Activated naive CD4-positive, alpha-beta T cell treated with anti-CD3 and anti-CD28 coated beads, Interleukin-2, amount 50 U/mL, for 16 hours (primary cell): ENCODE measurements around the gene HLA-DMB.

Experiments
- DNase-seq: peaks from one replicate; pipeline ENCODE4 v3.0.0-alpha.2; 2020

HLA-DMB gene

GRCh38 chr6:32971581-32972352, 30.9 kb upstream of the HLA-DMB start:
- peak; percentile 98 for DNase-seq

- DNase-seq: no peak
These were observed 30.4 kb upstream of the HLA-DMB start for GRCh38 chr6:32971242-32971580.

- DNase-seq: peak; percentile 86
These were observed 29.8 kb upstream of the HLA-DMB start for GRCh38 chr6:32970413-32971241.

- DNase-seq: peak; percentile 83
These were observed 29.0 kb upstream of the HLA-DMB start for GRCh38 chr6:32969685-32970412.

- DNase-seq: peak; percentile 79
These were observed 28.2 kb upstream of the HLA-DMB start for GRCh38 chr6:32968867-32969684.

- DNase-seq: peak; percentile 97
These were observed 27.5 kb upstream of the HLA-DMB start, which contains the start of gene BRD2 for GRCh38 chr6:32968093-32968866. Gene BRD2 (plus strand): TSS chr6:32968594. CDS start chr6:32972899, 4,305 bp downstream.

GRCh38 chr6:32967151-32968091, 26.6 kb upstream of the HLA-DMB start:
- no peak for DNase-seq

GRCh38 chr6:32964776-32965175, 23.9 kb upstream of the HLA-DMB start:
- DNase-seq: no peak

- DNase-seq: no peak
These were observed 23.0 kb upstream of the HLA-DMB start for GRCh38 chr6:32963866-32964265.

GRCh38 chr6:32962213-32962826, 21.5 kb upstream of the HLA-DMB start:
- DNase-seq: no peak

- DNase-seq: no peak
These were observed 19.7 kb upstream of the HLA-DMB start for GRCh38 chr6:32960563-32960962.

GRCh38 chr6:32956176-32956575, 15.3 kb upstream of the HLA-DMB start:
- no peak for DNase-seq

- no peak for DNase-seq
These were observed 14.4 kb upstream of the HLA-DMB start for GRCh38 chr6:32954986-32955802.

GRCh38 chr6:32954267-32954666, 13.4 kb upstream of the HLA-DMB start:
- DNase-seq: no peak

- no peak for DNase-seq
These were observed 12.9 kb upstream of the HLA-DMB start for GRCh38 chr6:32953775-32954174.

GRCh38 chr6:32952817-32953739, 12.2 kb upstream of the HLA-DMB start, which contains the start of gene HLA-DMA:
Gene HLA-DMA (minus strand): TSS chr6:32953097. CDS start chr6:32953036, 61 bp downstream.
- DNase-seq: peak; percentile 72

GRCh38 chr6:32950449-32950848, 9.6 kb upstream of the HLA-DMB start:
- DNase-seq: no peak

- no peak for DNase-seq
These were observed 9.2 kb upstream of the HLA-DMB start for GRCh38 chr6:32950010-32950409.
